ENCODE results near the gene EBLN1.

DNA sequence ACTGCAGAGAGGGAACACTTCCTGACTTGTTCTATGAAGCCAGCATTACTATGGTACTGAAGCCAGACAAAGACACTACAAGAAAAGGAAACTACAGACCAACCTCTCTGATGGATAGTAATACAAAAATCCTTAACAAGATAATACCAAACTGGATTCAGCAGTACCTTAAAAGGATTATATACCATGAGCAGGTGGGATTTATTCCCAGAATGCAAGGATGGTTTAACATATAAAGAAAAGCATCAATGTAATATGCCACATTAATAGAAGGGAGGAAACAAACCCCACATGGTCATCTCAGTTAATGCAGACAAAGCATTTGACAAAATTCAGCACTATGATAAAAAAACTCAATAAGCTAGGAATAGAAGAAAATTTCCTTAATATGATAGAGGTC is 47.2 kb downstream of the EBLN1 start:
- TF ChIP-seq EZH2 (IDR thresholded peaks at IDR 0.05; ENCODE audit: low read depth): no peak
- TF ChIP-seq, protein P1, sequence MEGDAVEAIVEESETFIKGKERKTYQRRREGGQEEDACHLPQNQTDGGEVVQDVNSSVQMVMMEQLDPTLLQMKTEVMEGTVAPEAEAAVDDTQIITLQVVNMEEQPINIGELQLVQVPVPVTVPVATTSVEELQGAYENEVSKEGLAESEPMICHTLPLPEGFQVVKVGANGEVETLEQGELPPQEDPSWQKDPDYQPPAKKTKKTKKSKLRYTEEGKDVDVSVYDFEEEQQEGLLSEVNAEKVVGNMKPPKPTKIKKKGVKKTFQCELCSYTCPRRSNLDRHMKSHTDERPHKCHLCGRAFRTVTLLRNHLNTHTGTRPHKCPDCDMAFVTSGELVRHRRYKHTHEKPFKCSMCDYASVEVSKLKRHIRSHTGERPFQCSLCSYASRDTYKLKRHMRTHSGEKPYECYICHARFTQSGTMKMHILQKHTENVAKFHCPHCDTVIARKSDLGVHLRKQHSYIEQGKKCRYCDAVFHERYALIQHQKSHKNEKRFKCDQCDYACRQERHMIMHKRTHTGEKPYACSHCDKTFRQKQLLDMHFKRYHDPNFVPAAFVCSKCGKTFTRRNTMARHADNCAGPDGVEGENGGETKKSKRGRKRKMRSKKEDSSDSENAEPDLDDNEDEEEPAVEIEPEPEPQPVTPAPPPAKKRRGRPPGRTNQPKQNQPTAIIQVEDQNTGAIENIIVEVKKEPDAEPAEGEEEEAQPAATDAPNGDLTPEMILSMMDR (conservative IDR thresholded peaks at IDR 0.05): no peak
